Smooth muscle cell (in vitro differentiated cells): ENCODE measurements around the gene GRM7. TPM values are rescaled to one million over a fixed set of nuclear protein-coding genes. Genes with fewer than 3 reads are reported as not detected.

Source experiments
- DNase-seq: peaks from one replicate; lab custom pipeline; 2025; ENCODE audit not compliant: unreplicated experiment; lab: John Stamatoyannopoulos, UW
- H2AFZ ChIP-seq: fragments of 200-600 bp; sonication (generic); 2 replicates; pipeline ENCODE4 v1.6.0; 2016; ENCODE audit warnings: antibody characterized with exemption, low read depth, mild to moderate bottlenecking
- H3F3A ChIP-seq: fragments of 200-600 bp; sonication (generic); 2 replicates; pipeline ENCODE4 v1.6.0; 2017; ENCODE audit warnings: antibody characterized with exemption, low read depth
- H3K27ac ChIP-seq: fragments of 200-600 bp; sonication (generic); 2 replicates; pipeline ENCODE4 v1.5.1; 2016; ENCODE audit warnings: low read depth, mild to moderate bottlenecking
- H3K27me3 ChIP-seq: fragments of 200-600 bp; sonication (generic); 2 replicates; pipeline ENCODE4 v1.6.1; 2016; ENCODE audit warnings: low read depth, mild to moderate bottlenecking
- H3K36me3 ChIP-seq: fragments of 200-600 bp; sonication (generic); 2 replicates; pipeline ENCODE4 v1.5.1; 2016; ENCODE audit warnings: low read depth
- H3K4me1 ChIP-seq: fragments of 200-600 bp; sonication (generic); 2 replicates; pipeline ENCODE4 v1.5.1; 2016; ENCODE audit warnings: low read depth
- H3K4me2 ChIP-seq: fragments of 200-600 bp; sonication (generic); 2 replicates; pipeline ENCODE4 v1.6.0; 2016; ENCODE audit warnings: mild to moderate bottlenecking
- H3K4me3 ChIP-seq: fragments of 200-600 bp; sonication (generic); 2 replicates; pipeline ENCODE4 v1.5.1; 2016; ENCODE audit warnings: mild to moderate bottlenecking
- H3K79me2 ChIP-seq: fragments of 200-600 bp; sonication (generic); 2 replicates; pipeline ENCODE4 v1.6.0; 2016; ENCODE audit warnings: low read depth, mild to moderate bottlenecking
- H3K9ac ChIP-seq: fragments of 200-600 bp; sonication (generic); 2 replicates; pipeline ENCODE4 v1.6.0; 2016; ENCODE audit warnings: low read depth
- H3K9me3 ChIP-seq: fragments of 200-600 bp; sonication (generic); replicated peaks from 2 replicates; pipeline ENCODE4 v1.5.1; 2016; ENCODE audit warnings: low read depth
- H4K20me1 ChIP-seq: fragments of 200-600 bp; sonication (generic); 2 replicates; pipeline ENCODE4 v1.6.0; 2016; ENCODE audit warnings: low read depth
- CTCF ChIP-seq: fragments of 200-600 bp; sonication (generic); IDR thresholded peaks from 2 replicates; pipeline ENCODE4 v1.5.1; 2017; ENCODE audit warnings: borderline replicate concordance, mild to moderate bottlenecking, antibody characterized with exemption; ENCODE audit not compliant: insufficient read depth, poor library complexity, severe bottlenecking
- WGBS: methylation state at CpG from one replicate; pipeline ENCODE4 v1.1.7; 2016; ENCODE audit warnings: low lambda C conversion rate; 5-methylcytosine and 5-hydroxymethylcytosine counted together
- polyA plus RNA-seq: library from polyadenylated mRNA; unstranded; fragments of >200 nt; fragmentation: Nextera tagmentation; extraction: Ambion mirVana; gene quantifications from 2 replicates; pipeline ENCODE4 v1.2.1, GENCODE V29; 2016
- total RNA-seq: library from RNA; depleted of rRNA; stranded (reverse); fragments of >200 nt; gene quantifications from 2 replicates; pipeline ENCODE4 v1.2.3, GENCODE V29; 2014

Gene GRM7
- total and polyA plus RNA-seq, 2 experiments from 2014 or later, result not detected

GRCh38 chr3:7456386-7456785, 595.5 kb downstream of the GRM7 start:
- H3K4me2 ChIP-seq, result no peak overlapping the region
- no peak for DNase-seq
- no peak overlapping the region for H3K27ac ChIP-seq
- no peaks in the 10 kb centered on the region for H4K20me1 ChIP-seq
- H2AFZ ChIP-seq, result no peak overlapping the region
- H3K36me3 ChIP-seq, result no peaks in the 10 kb centered on the region
- H3K4me1 ChIP-seq, result no peaks in the 10 kb centered on the region
- H3K9me3 ChIP-seq, result no peaks in the 10 kb centered on the region
- H3K4me3 ChIP-seq, result no peak overlapping the region
- no peaks in the 10 kb centered on the region for H3K79me2 ChIP-seq
- no peak for TF ChIP-seq CTCF
- H3K9ac ChIP-seq, result no peak overlapping the region
- H3F3A ChIP-seq, result no peaks in the 10 kb centered on the region
- no peaks in the 10 kb centered on the region for H3K27me3 ChIP-seq
- 79% methylated on average over 2 of the region's 2 CpGs for WGBS

- H3K36me3 ChIP-seq, result no peaks in the 10 kb centered on the region
- DNase-seq, result no peak
- no peak for TF ChIP-seq CTCF
These were observed 600.4 kb downstream of the GRM7 start for GRCh38 chr3:7461202-7461825.

GRCh38 chr3:7469866-7470265, 609.0 kb downstream of the GRM7 start:
- no peaks in the 10 kb centered on the region for H3K79me2 ChIP-seq
- H3F3A ChIP-seq, result no peaks in the 10 kb centered on the region
- H2AFZ ChIP-seq, result no peak overlapping the region
- no peaks in the 10 kb centered on the region for H3K9me3 ChIP-seq
- DNase-seq, result no peak
- no peak overlapping the region for H3K27ac ChIP-seq
- TF ChIP-seq CTCF, result no peak
- H3K36me3 ChIP-seq, result no peaks in the 10 kb centered on the region
- H3K4me3 ChIP-seq, result no peak overlapping the region
- no peaks in the 10 kb centered on the region for H4K20me1 ChIP-seq
- no peak overlapping the region for H3K4me2 ChIP-seq
- 94% methylated on average over 2 of the region's 2 CpGs for WGBS
- no peaks in the 10 kb centered on the region for H3K27me3 ChIP-seq
- H3K9ac ChIP-seq, result no peak overlapping the region
- no peaks in the 10 kb centered on the region for H3K4me1 ChIP-seq

More at GRCh38 chr3:7461202-7461825, 600.4 kb downstream of the GRM7 start:
- no peaks in the 10 kb centered on the region for H4K20me1 ChIP-seq
- no peak overlapping the region for H3K4me3 ChIP-seq
- no peak overlapping the region for H2AFZ ChIP-seq
- no peaks in the 10 kb centered on the region for H3F3A ChIP-seq
- H3K9ac ChIP-seq, result no peak overlapping the region
- H3K4me2 ChIP-seq, result no peak overlapping the region
- no peaks in the 10 kb centered on the region for H3K9me3 ChIP-seq
- H3K4me1 ChIP-seq, result no peaks in the 10 kb centered on the region
- H3K27me3 ChIP-seq, result no peaks in the 10 kb centered on the region
- H3K79me2 ChIP-seq, result no peaks in the 10 kb centered on the region
- no peak overlapping the region for H3K27ac ChIP-seq
- 89% methylated on average over 8 of the region's 8 CpGs for WGBS

GRCh38 chr3:7484636-7485035, 623.7 kb downstream of the GRM7 start:
- H2AFZ ChIP-seq, result no peak overlapping the region
- no peaks in the 10 kb centered on the region for H3K36me3 ChIP-seq
- no peaks in the 10 kb centered on the region for H3K4me1 ChIP-seq
- H3F3A ChIP-seq, result no peaks in the 10 kb centered on the region
- H3K4me2 ChIP-seq, result no peak overlapping the region
- TF ChIP-seq CTCF, result no peak
- H3K9me3 ChIP-seq, result no peaks in the 10 kb centered on the region
- no peaks in the 10 kb centered on the region for H3K79me2 ChIP-seq
- H3K27ac ChIP-seq, result no peak overlapping the region
- no peaks in the 10 kb centered on the region for H3K27me3 ChIP-seq
- no peak overlapping the region for H3K9ac ChIP-seq
- H4K20me1 ChIP-seq, result no peaks in the 10 kb centered on the region
- DNase-seq, result no peak
- H3K4me3 ChIP-seq, result no peak overlapping the region
- 82% methylated on average over 1 of the region's 1 CpG for WGBS
